ENCODE measurements around the gene SLC6A13. TPM values are rescaled to one million over a fixed set of nuclear protein-coding genes. Genes with fewer than 3 reads are reported as not detected.

SLC6A13 gene
- total and polyA plus RNA-seq, 2 of the 8 experiments (the other 6 are each of a cell fraction or from before 2014, with no cell fraction given): 0.03 TPM; not detected in 1

DNA sequence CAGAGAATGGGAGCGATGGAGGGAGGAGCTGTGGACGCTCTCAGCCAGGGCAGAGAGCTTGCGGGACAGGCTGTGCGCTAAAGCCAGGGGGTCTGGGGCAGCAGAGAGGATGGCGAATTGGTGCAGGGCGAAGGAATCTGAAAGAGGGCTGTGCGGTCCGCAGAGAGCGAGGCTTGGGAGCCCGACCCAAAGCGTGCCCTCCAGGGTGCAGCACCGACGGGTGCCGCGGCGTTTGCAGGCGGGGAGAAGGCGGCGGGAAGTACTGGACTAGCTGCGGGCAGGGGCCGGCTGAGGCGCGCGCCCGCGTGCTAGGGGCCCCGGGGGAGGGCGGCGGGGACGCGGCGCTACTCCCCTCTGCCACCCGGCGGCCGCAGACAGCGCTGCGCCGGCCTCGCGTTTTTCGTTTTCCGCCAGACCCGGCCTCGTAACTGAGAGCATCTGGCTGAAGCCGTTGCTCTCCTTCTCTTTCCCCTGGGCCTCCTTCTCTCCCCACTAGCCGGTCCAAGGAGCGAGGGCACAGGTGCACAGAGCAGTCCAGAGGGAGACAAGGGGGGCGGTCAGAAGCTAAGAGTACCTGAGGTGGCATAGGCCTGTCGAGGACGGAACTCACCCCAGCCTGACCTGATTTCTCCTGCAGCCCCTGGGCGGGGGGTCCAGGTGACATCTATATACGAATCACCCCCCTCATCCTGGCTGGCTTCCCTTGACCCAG is 73.6 kb downstream of the SLC6A13 start:
- H3K4ac ChIP-seq (replicated peaks; ENCODE audit: insufficient read length, low read depth, low read length): peak overlapping the region; percentile 95
- H3K4me1 ChIP-seq (replicated peaks in 1 of 4; ENCODE audit: control insufficient read depth in 3 of 4, insufficient read depth in 4 of 4, low read length in 3 of 4): peaks cover 0 to 3% (median 2%) of the 10 kb centered on the region in 4 experiments; a peak in 2 of 7 replicates
- no peak overlapping the region for H3K9ac ChIP-seq (replicated peaks in 1 of 4; ENCODE audit: extremely low read depth in 1 of 4, low read depth in 3 of 4, low read length in 3 of 4)
- no peak overlapping the region for H2AK5ac ChIP-seq (ENCODE audit: low read depth, low read length)
- H3K14ac ChIP-seq (ENCODE audit: insufficient read length): no peak overlapping the region
- H3K27me3 ChIP-seq (replicated peaks in 1 of 4; ENCODE audit: control insufficient read depth in 3 of 4, extremely low read depth in 1 of 4, insufficient read depth in 3 of 4, low read length in 3 of 4): peaks cover 0 to 15% (median 5%) of the 10 kb centered on the region in 4 experiments; a peak in 5 of 7 replicates
- H2BK12ac ChIP-seq (ENCODE audit: low read depth, low read length): peak overlapping the region; percentile 62; the same call in 1 of the 2 replicates
- peak overlapping the region; percentile 61 for H3K56ac ChIP-seq (replicated peaks; ENCODE audit: insufficient read length, low read depth, low read length)
- H3K36me3 ChIP-seq (ENCODE audit: control insufficient read depth in 2 of 4, insufficient read depth in 4 of 4, low read length in 3 of 4): no peaks in the 10 kb centered on the region
- H2BK15ac ChIP-seq (ENCODE audit: low read length): 0 out of 2 replicates have a peak overlapping the region, but pooled peaks have one; percentile 8
- ChIA-PET CTCF (ENCODE audit: partially characterized antibody) (interaction anchor here (0.7 to 7.0 kb wide), 25 partner anchors 10 to 109 kb away, joined by 3 to 71 read pairs (median 6); partner anchors contain the start of gene SLC6A12), POLR2A (ENCODE audit: partially characterized antibody) (interaction anchor here (1.2 to 2.1 kb wide), 2 partner anchors 17 to 24 kb away, joined by 3 to 4 read pairs; no protein-coding TSS in a partner anchor)
- H3K4me2 ChIP-seq (ENCODE audit: insufficient read depth in 1 of 2, low read depth in 2 of 2, low read length in 2 of 2): peak overlapping the region; percentile 78 to 90
- H3K9me3 ChIP-seq (ENCODE audit: insufficient read depth in 2 of 2, low read depth in 1 of 2, low read length in 1 of 2): no peaks in the 10 kb centered on the region; a peak in 1 of 4 replicates
- H3K23ac ChIP-seq (ENCODE audit: insufficient read length): no peak overlapping the region
- H3K27ac ChIP-seq (ENCODE audit: low read depth, low read length): no peak overlapping the region
- H4K5ac ChIP-seq (ENCODE audit: insufficient read length, low read depth, low read length): peak overlapping the region; percentile 47
- no peaks in the 10 kb centered on the region for H4K20me1 ChIP-seq (replicated peaks in 1 of 2; ENCODE audit: control insufficient read depth in 1 of 2, insufficient read depth in 2 of 2, low read length in 2 of 2)
- peak overlapping the region; percentile 42 to 73 (median 58) for H3K4me3 ChIP-seq (ENCODE audit: extremely low read depth in 1 of 4, insufficient read depth in 2 of 4, low read depth in 3 of 4, low read length in 4 of 4)
- peak overlapping the region; percentile 98; the same call in 1 of the 2 replicates for H2AFZ ChIP-seq (ENCODE audit: low read length)
- no peaks in the 10 kb centered on the region for H3K79me2 ChIP-seq (ENCODE audit: control insufficient read depth in 1 of 2, insufficient read depth in 2 of 2, low read length in 2 of 2)
- 18% methylated on average over 27 of the region's 52 CpGs; no CpG with 5 or more reads in 1 of the 2 experiments for WGBS, 2 experiments (ENCODE audit: extremely low coverage in 1 of 2, insufficient coverage in 1 of 2, insufficient read length in 1 of 2, insufficient replicate concordance in 2 of 2, low coverage in 1 of 2, low lambda C conversion rate in 2 of 2, missing lambda C conversion rate in 1 of 2)
- no peak for FAIRE-seq
- H4K8ac ChIP-seq (ENCODE audit: extremely low read depth, insufficient read depth, low read length): peak overlapping the region; percentile 84; the same call in 1 of the 2 replicates
- peak overlapping the region; percentile 80 for H4K91ac ChIP-seq (replicated peaks; ENCODE audit: insufficient read length, low read length)
- H3K18ac ChIP-seq (ENCODE audit: extremely low read depth, low read length): peak overlapping the region; percentile 90
- no peaks in the 10 kb centered on the region for H3K79me1 ChIP-seq (ENCODE audit: low read depth, low read length)
- H2BK5ac ChIP-seq (ENCODE audit: low read depth, low read length): no peak overlapping the region; the same call in 1 of the 2 replicates
- H2BK120ac ChIP-seq (replicated peaks; ENCODE audit: low read depth, low read length): no peak overlapping the region
- 0 out of 2 replicates have a peak overlapping the region, but pooled peaks have one; percentile 61 for H2BK20ac ChIP-seq (ENCODE audit: low read length)
- DNase-seq (ENCODE audit: low read depth in 1 of 2, low spot score in 2 of 2): peak in 1 of 2 experiments; percentile 87
- peaks cover 2% of the 10 kb centered on the region; the same call in 1 of the 2 replicates for H3K23me2 ChIP-seq (ENCODE audit: low read depth, low read length)
- TF ChIP-seq SP2 (IDR thresholded peaks at IDR 0.05; ENCODE audit: low read length) (no peak), GTF2F1 (IDR thresholded peaks at IDR 0.05; ENCODE audit: borderline replicate concordance, low read depth, low read length) (no peak), RXRA (IDR thresholded peaks at IDR 0.05; ENCODE audit: insufficient read depth, low read depth, low read length) (no peak), TAF1 (IDR thresholded peaks at IDR 0.05; ENCODE audit: low read depth, low read length) (no peak), RAD21 (IDR thresholded peaks at IDR 0.05 in 1 of 2, conservative IDR thresholded peaks at IDR 0.05 in 1 of 2; ENCODE audit: low read depth in 2 of 2, low read length in 2 of 2) (peak; percentile 41 to 70; a peak in 3 of 4 replicates), CBX5 (IDR thresholded peaks at IDR 0.05; ENCODE audit: low read depth, low read length) (no peak), KDM5A (IDR thresholded peaks at IDR 0.05; ENCODE audit: low read length) (no peak), EZH2 (IDR thresholded peaks at IDR 0.05; ENCODE audit: low read depth, low read length, severe bottlenecking) (no peak), EGR1 (IDR thresholded peaks at IDR 0.05; ENCODE audit: borderline replicate concordance, low read depth, low read length) (no peak)
- TF ChIP-seq, protein P1, sequence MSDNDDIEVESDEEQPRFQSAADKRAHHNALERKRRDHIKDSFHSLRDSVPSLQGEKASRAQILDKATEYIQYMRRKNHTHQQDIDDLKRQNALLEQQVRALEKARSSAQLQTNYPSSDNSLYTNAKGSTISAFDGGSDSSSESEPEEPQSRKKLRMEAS (IDR thresholded peaks at IDR 0.05): peak; percentile 58
